Activated naive CD4-positive, alpha-beta T cell treated with anti-CD3 and anti-CD28 coated beads, Interleukin-2, amount 10 ng/mL, durations not matched to agents 7 days and 5 days (primary cell): ENCODE results near the gene COL7A1.

Experiments used
- CTCF ChIA-PET: fragments of 350-600 bp; sonication (Branson Sonifier 250); formaldehyde crosslinking; loops from one replicate; lab custom pipeline; 2021; ENCODE audit warnings: antibody characterized with exemption; lab: Charles Lee
- DNase-seq: peaks from one replicate; pipeline ENCODE4 v3.0.0-alpha.2; 2020
- H3K27ac Mint-ChIP-seq: one replicate; pipeline ENCODE4 v1.8.0; 2021; ENCODE audit warnings: mild to moderate bottlenecking, moderate library complexity, mixed read lengths
- H3K27me3 Mint-ChIP-seq: one replicate; pipeline ENCODE4 v1.8.0; 2021; ENCODE audit warnings: mild to moderate bottlenecking, mixed read lengths
- H3K36me3 Mint-ChIP-seq: one replicate; pipeline ENCODE4 v1.8.0; 2021; ENCODE audit warnings: mixed read lengths
- H3K4me1 Mint-ChIP-seq: one replicate; pipeline ENCODE4 v1.8.0; 2021; ENCODE audit warnings: mixed read lengths
- H3K4me3 Mint-ChIP-seq: one replicate; pipeline ENCODE4 v1.8.0; 2021; ENCODE audit warnings: mild to moderate bottlenecking, moderate library complexity, mixed read lengths
- H3K9me3 Mint-ChIP-seq: one replicate; pipeline ENCODE4 v1.8.0; 2021; ENCODE audit warnings: mixed read lengths

The COL7A1 gene

GRCh38 chr3:48595075-48595525 is at the start of gene COL7A1:
Gene COL7A1 (minus strand): TSS chr3:48595329. CDS start chr3:48595159, 170 bp downstream.
- Mint-ChIP-seq H3K27me3 (peaks cover 70% of the 10 kb centered on the region), H3K9me3 (no peaks in the 10 kb centered on the region), H3K36me3 (peaks cover 10% of the 10 kb centered on the region), H3K4me1 (peaks cover 6% of the 10 kb centered on the region), H3K27ac (no peak within 1 kb of the TSS), H3K4me3 (no peak within 1 kb of the TSS)
- no peak for DNase-seq
- CTCF ChIA-PET, result no interaction called here

DNA sequence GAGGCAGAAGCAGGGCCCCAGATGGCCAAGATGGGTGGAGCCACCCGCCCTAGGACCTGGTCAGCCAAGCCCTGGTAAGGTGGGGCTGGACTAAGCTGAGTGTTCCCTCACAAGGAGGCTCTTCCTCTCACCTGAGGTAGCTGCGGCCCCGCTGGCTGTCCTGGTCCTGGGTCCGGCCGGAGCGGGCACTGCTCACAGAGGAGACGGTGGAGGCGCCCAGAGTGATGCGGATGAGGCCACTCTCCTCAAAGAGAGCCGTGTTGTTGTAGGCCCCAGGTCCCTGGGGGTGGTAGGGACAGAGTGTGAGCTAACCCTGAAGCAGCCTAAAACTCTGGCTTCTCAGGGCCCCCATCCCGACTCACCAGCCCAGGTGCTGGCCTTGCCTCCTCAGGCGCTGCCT is 47.5 kb upstream of the COL7A1 start:
- DNase-seq, result no peak
- no peak overlapping the region for H3K27ac Mint-ChIP-seq
- no peak overlapping the region for H3K4me3 Mint-ChIP-seq
- H3K36me3 Mint-ChIP-seq, result no peaks in the 10 kb centered on the region
- no peaks in the 10 kb centered on the region for H3K9me3 Mint-ChIP-seq
- CTCF ChIA-PET, result no interaction called here
- H3K27me3 Mint-ChIP-seq, result peaks cover 3% of the 10 kb centered on the region
- no peaks in the 10 kb centered on the region for H3K4me1 Mint-ChIP-seq

- Mint-ChIP-seq H3K27me3 (peaks cover 3% of the 10 kb centered on the region), H3K4me1 (peaks cover 8% of the 10 kb centered on the region), H3K4me3 (no peak overlapping the region), H3K27ac (no peak overlapping the region), H3K36me3 (no peaks in the 10 kb centered on the region), H3K9me3 (no peaks in the 10 kb centered on the region)
- CTCF ChIA-PET, result no interaction called here
- no peak for DNase-seq
Observed at GRCh38 chr3:48641396-48641795, 46.3 kb upstream of the COL7A1 start.

GRCh38 chr3:48639944-48640606 is 44.9 kb upstream of the COL7A1 start:
- no peak for DNase-seq
- Mint-ChIP-seq H3K27me3 (peaks cover 3% of the 10 kb centered on the region), H3K9me3 (no peaks in the 10 kb centered on the region), H3K4me3 (no peak overlapping the region), H3K36me3 (no peaks in the 10 kb centered on the region), H3K27ac (no peak overlapping the region), H3K4me1 (peaks cover 14% of the 10 kb centered on the region)
- CTCF ChIA-PET, result no interaction called here

DNA sequence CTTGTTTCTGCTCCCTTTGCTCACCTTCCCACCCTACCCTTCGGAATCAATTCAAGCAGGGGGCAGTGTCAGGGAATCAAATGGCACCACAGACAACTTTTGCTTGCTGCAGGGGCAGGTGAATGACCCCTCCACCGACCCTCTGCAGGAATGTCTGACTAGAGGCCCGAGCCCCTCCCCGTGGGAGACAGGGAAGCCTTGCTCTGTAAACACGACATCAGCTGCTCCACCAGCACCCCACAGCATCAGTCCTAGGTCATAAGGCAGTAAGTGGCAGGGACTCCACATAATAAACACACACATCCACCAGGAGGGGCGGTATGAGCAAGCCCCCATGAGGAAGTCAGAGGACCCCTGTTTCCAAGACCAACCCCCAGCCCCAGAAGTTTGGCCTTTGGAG is 42.2 kb upstream of the COL7A1 start:
- Mint-ChIP-seq H3K4me3 (peak overlapping the region; percentile 48), H3K36me3 (peaks cover 6% of the 10 kb centered on the region), H3K4me1 (peaks cover 28% of the 10 kb centered on the region), H3K27me3 (peaks cover 3% of the 10 kb centered on the region), H3K9me3 (no peaks in the 10 kb centered on the region), H3K27ac (no peak overlapping the region)
- no peak for DNase-seq
- CTCF ChIA-PET, result no interaction called here

DNA sequence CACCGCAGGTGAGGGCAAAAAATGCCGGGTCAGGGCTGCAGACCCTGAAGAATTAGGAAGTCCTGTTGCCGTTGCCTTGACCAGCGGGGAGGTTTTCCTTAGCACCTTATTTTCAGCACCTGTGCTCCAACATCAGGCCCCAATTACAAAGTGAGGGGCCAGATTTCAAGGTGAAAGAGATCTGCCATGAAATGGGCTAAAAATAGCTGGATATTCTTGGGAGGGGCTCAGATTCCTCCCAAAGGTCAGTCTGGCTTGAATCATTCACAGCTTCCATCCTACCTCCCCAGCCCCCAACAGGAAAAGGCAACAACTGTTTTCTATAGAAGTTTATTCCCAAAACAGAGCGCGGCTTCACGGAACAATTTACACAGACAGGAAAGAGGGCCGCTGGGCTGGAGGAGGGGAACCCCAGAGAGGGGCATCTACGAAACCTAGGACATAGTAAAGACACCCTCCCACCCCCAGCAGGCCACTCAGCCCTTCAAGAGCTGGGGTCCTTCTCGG is 41.1 kb upstream of the COL7A1 start:
- Mint-ChIP-seq H3K4me1 (peaks cover 28% of the 10 kb centered on the region), H3K27ac (no peak overlapping the region), H3K36me3 (peaks cover 9% of the 10 kb centered on the region), H3K4me3 (peak overlapping the region; percentile 87), H3K9me3 (no peaks in the 10 kb centered on the region), H3K27me3 (peaks cover 3% of the 10 kb centered on the region)
- CTCF ChIA-PET, result interaction anchor here (0.9 to 2.8 kb wide), 12 partner anchors 9 to 235 kb away, joined by 3 to 17 read pairs (median 6); partner anchors contain the start of gene PFKFB4
- DNase-seq, result no peak

GRCh38 chr3:48635222-48636021 is 40.3 kb upstream of the COL7A1 start, which contains the start of gene SLC26A6:
Gene SLC26A6 (minus strand): TSS chr3:48635461. CDS start chr3:48635393, 68 bp downstream.
- Mint-ChIP-seq H3K9me3 (no peaks in the 10 kb centered on the region), H3K4me1 (peaks cover 28% of the 10 kb centered on the region), H3K4me3 (peak within 1 kb of the TSS; percentile 87), H3K27me3 (peaks cover 3% of the 10 kb centered on the region), H3K36me3 (peaks cover 12% of the 10 kb centered on the region), H3K27ac (peak within 1 kb of the TSS; percentile 87)
- peak; percentile 97 for DNase-seq
- CTCF ChIA-PET, result interaction anchor here (1.2 to 2.8 kb wide), 12 partner anchors 10 to 235 kb away, joined by 3 to 17 read pairs (median 6); partner anchors contain the start of genes PFKFB4 and UCN2

DNA sequence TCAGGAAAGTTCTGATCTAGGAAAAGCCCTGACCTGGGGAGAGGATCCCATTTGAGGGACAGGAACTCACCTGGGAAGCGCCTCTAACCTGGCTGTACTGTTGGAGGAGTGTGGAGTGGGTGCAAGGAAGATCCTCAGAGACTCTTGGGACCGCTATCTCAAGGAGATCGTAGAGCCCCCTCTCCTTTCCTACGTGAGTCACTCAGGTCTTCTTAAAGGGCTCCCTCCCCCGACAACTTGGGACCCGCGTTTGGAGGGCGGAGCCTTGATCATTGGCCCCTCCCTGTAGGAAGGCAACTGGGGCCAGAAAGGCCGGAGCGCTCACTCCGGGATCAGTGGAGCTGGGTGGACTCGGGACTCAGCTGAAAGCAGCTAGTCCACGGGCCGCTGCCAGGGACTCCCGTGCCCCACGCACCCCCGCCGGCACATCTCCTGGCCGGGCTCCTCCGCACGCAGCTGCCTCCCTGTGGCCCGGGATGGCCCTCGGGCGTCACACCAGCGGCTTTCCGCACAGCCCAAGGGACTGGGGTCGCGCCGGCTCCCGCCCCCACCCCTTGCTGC is 39.6 kb upstream of the COL7A1 start:
- Mint-ChIP-seq H3K4me3 (peak overlapping the region; percentile 87), H3K27me3 (peaks cover 2% of the 10 kb centered on the region), H3K27ac (no peak overlapping the region), H3K4me1 (peaks cover 28% of the 10 kb centered on the region), H3K36me3 (peaks cover 16% of the 10 kb centered on the region), H3K9me3 (no peaks in the 10 kb centered on the region)
- DNase-seq, result peak; percentile 71
- CTCF ChIA-PET, result interaction anchor here (1.2 to 2.8 kb wide), 10 partner anchors 10 to 234 kb away, joined by 3 to 17 read pairs (median 8); partner anchors contain the start of genes PFKFB4 and UCN2

GRCh38 chr3:48633743-48634142 is 38.6 kb upstream of the COL7A1 start:
- Mint-ChIP-seq H3K4me1 (peaks cover 28% of the 10 kb centered on the region), H3K27me3 (no peaks in the 10 kb centered on the region), H3K9me3 (no peaks in the 10 kb centered on the region), H3K4me3 (peak overlapping the region; percentile 87), H3K27ac (no peak overlapping the region), H3K36me3 (peaks cover 25% of the 10 kb centered on the region)
- no peak for DNase-seq
- CTCF ChIA-PET, result interaction anchor here (2.8 kb wide), 1 partner anchor 9 kb away, joined by 14 read pairs; no protein-coding TSS in a partner anchor

DNA sequence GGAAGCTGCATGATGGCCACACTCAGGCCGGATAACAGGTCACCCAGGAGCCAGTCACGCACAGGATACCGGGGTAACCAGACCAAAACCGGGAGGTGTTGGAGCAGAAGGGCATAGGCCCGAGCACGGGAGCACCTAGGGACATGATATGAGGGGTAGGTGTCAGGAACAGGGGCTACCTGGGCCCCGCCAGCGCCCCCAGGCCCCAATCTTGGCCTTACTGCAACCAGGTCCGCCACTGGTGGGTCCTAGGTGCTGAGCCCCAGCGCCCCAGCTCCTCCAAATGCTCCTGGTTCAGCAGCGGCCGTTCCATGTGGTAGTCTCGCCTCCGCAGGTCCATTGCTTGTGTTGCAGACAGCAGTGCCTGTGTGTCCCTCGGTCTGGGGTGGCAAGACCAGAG is 38.1 kb upstream of the COL7A1 start:
- peak overlapping the region; percentile 37 for H3K4me3 Mint-ChIP-seq
- peaks cover 28% of the 10 kb centered on the region for H3K4me1 Mint-ChIP-seq
- H3K27ac Mint-ChIP-seq, result no peak overlapping the region
- no peaks in the 10 kb centered on the region for H3K27me3 Mint-ChIP-seq
- CTCF ChIA-PET, result no interaction called here
- H3K9me3 Mint-ChIP-seq, result no peaks in the 10 kb centered on the region
- peaks cover 26% of the 10 kb centered on the region for H3K36me3 Mint-ChIP-seq
- no peak for DNase-seq

DNA sequence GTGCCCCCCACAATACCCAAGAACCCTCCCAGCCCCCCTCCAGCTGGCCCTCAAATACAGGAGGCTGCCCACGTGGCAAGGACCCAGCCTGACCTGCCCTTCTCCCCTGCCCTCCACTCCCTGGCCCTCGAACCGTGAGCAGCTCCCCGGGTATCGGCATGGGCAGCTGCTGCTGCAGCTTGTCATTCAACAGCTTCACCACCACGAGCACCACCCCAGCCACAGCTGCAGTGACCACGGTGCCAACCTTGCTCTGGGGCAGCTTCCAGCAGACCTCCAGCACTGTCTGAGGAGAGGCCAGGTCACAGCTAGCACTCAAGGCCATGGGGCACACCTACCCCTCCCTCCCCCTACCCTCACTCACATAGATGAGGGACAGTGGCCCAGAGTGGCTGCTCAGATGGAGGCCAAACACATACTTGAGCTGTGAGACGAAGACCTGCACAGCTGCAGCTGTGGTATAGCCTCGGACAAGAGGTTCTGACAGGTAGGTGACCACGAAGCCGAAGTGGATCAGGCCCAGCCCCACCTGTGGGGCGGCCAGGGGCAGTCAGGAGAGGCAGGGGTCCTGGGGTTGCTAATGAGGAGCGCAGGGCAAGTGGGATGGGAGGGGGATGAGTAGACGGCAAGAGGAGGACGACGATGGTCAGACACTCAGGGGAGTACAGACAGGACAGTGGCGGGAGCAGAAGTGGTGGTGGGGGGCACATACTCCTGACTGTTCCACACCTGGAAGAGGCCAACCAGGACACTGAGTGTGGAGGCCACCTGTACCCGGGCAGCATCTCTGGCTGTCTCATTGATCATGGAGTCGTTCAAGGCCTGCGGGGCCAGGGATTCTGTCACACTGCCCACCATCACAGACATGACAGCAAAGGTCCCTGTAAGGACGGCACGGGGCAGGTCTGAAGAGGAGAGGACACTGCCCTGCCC is 36.7 kb upstream of the COL7A1 start:
- no peaks in the 10 kb centered on the region for H3K27me3 Mint-ChIP-seq
- H3K36me3 Mint-ChIP-seq, result peaks cover 36% of the 10 kb centered on the region
- no peak for DNase-seq
- no peak overlapping the region for H3K27ac Mint-ChIP-seq
- H3K4me3 Mint-ChIP-seq, result no peak overlapping the region
- no peaks in the 10 kb centered on the region for H3K9me3 Mint-ChIP-seq
- H3K4me1 Mint-ChIP-seq, result peaks cover 21% of the 10 kb centered on the region
- CTCF ChIA-PET, result no interaction called here

DNA sequence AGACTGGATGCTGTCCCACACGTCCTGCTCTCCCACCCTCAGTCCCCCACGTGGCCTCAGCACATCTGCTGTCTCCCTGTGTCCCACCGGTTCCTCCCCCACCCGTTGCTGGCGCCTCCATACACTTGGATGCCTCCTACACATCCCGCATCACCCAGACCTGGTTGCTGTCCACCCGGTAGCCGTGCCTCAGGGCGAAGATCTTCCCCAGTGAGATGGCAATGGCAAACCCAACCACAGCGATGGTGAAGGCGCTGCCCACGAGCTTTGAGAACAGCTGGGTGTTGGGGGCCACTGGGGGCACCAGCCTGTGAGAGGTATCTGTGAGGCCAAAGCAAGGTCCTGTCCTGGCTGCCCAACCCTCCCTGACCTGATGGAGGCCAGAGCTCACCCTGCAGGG is 35.7 kb upstream of the COL7A1 start:
- H3K4me1 Mint-ChIP-seq, result peaks cover 14% of the 10 kb centered on the region
- CTCF ChIA-PET, result no interaction called here
- no peaks in the 10 kb centered on the region for H3K9me3 Mint-ChIP-seq
- no peak for DNase-seq
- H3K4me3 Mint-ChIP-seq, result no peak overlapping the region
- H3K27ac Mint-ChIP-seq, result no peak overlapping the region
- no peaks in the 10 kb centered on the region for H3K27me3 Mint-ChIP-seq
- H3K36me3 Mint-ChIP-seq, result peaks cover 41% of the 10 kb centered on the region

- Mint-ChIP-seq H3K36me3 (peaks cover 41% of the 10 kb centered on the region), H3K9me3 (no peaks in the 10 kb centered on the region), H3K27ac (no peak overlapping the region), H3K27me3 (no peaks in the 10 kb centered on the region), H3K4me3 (no peak overlapping the region), H3K4me1 (peaks cover 14% of the 10 kb centered on the region)
- no peak for DNase-seq
- CTCF ChIA-PET, result no interaction called here
Observed at GRCh38 chr3:48630407-48630806, 35.3 kb upstream of the COL7A1 start.
